HG03558 (cell line): ENCODE results near the gene TXNRD2.

Experiments
- ATAC-seq: cut with Tn5 transposase; IDR thresholded peaks from one replicate; pipeline ENCODE4 v1.9.1; 2021; ENCODE audit warnings: moderate number of reproducible peaks; ENCODE audit not compliant: unreplicated experiment; ENCODE audit errors: extremely low read depth

TXNRD2 gene

DNA sequence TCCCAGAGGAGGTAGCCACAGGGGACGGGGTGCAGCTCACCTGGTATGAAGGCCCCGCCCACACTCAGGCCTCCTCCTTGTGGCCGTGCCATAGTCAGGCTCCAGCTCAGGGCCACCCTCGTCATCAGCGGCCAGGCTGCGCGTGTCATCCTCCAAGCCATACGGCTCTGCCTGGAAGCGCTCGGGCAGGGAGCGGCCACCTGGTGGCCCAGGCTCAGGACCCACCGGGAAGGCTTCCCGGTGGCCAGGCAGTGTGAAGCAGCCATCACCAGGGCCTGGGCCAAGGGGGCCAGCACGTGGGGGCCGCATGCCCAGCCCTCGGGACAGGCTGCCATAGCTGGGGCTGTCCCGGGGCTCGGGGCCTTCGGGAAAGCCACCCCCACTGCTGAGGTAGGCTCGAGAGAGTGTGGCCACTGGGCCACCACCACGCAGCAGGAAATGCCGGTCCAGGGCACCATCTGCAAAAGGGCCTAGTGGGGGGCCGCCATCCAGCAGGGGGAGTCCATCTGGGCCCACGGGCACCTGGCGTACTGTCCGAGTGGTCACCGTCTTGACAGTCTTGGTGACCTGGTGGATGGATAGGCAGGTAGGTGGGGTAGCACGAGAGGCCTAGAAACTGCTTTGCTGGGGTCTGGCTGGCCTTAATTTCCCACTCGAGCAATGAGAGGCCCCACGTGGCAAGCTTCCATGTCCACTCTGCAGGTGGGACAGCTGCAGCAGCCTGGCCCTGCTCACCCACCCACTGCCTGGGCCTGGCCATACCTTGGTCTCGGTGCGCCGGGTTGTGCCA is 39.7 kb upstream of the TXNRD2 start:
- ATAC-seq, result no peak

DNA sequence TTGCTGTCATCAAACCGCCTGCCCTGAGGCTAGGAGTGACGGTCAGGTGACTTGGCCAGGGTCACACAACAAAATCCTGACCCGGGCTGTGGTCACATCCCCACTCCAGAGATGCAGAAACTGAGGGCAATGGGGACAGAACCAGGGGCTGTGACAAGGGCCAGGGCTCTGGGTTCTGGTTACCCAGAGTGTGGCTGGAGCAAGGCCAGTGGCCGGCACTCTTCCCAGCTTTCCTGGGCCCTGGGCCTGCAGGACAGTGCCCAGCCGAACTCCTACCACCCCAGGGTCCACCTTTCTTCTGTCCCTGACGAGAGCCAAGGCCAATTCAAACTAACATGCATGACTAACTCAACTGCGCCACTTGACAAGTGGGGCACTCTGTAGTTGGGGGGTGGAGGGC is 39.1 kb upstream of the TXNRD2 start:
- no peak for ATAC-seq

DNA sequence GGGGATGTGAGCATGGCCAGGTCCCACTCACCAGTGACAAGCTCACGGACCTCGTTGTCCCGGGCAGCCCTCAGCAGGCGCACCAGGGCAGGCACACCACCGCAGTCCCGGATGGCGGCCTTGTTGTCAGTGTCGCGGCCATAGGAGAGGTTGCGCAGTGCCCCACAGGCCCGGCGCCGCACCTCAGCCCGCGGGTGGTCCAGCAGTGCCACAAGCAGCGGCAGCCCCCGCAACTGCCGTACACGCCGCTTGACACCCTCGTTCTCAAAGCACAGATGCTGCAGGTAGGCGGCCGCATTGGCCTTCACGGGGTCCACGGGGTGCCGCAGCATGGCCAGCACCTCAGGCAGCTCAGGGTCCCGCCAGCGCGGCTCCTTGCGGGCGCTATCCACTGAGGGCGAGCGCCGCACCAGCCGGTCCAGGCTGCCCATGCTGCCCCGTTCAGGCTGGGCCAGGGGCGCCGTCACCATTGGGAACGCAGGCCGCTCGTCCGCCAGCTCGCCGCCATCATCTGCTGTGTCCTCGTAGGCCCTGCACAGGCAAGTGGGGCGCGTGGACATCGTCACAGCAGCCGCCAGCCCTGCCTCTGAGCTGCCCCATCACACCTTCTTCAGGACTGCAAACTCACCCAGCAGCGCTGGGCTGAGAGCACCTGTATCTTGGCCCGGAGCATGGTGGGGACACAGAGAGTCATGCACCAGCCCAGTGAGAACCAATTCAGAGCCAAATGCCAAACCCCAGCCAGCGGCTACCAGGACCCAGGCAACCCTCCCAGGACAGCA is 38.3 kb upstream of the TXNRD2 start:
- no peak for ATAC-seq

DNA sequence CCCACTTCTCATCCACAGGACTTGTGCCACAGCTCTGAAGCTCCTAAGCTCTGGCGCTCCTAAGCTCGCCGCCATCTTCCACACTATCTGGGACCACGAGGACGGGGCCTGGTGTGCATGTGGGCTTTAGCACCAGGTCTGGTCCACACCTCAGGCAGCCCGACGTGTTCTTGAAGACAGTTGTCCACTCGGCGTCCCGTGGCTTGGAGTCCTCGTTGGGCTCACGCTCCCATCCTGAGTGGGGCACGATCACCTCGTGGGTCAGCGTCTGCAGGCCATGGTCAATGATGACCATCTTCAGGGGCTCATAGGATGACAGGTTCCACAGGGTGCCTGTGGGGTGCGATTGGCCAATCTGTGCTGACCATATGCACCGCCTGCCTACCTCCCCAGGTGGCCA is 37.1 kb upstream of the TXNRD2 start:
- ATAC-seq, result no peak

DNA sequence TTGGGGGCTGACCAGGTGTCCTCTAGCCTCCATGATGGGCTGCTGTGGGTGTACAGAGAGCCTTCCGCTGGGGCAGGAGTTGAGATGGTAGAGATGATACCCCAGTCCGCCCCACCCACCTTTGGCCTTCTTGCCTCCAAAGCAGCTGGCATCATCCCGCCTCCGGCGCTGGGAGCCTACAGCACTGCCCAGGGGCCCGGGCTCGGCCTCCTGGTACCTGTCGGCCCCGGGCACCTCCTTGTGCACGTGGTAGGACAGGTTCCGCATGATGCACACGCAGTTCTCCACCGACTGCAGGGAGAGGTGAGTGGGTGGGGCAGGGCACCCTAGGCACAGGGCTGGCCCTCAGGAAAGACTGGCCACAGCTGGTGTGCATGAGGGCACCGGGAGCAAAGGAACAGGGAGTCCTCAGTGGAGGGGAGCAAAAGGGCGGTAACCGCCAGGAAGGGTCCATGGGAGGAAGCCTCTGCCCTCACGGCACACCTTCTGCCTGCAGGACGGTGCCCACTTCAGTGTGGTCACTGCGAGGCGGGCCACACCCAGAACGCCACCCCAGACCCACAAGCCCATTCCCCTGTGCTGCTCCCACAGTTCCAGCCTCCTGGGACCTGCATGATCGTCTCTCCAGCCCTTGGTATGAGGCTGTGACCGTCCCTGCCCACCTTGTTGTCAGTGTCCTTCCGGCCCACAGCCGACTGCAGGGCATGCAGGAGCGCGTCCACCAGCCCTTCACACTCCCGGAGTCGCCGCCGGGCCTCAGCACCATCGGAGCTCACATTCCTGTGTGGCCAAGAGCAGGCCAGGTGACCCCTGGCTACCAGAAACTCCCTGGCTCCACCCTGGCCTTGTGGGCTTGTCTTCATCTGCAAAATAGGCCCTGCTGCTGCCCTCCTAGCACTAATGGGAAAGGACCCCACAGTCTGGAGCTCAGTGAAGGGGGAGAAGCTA is 36.0 kb upstream of the TXNRD2 start:
- no peak for ATAC-seq

DNA sequence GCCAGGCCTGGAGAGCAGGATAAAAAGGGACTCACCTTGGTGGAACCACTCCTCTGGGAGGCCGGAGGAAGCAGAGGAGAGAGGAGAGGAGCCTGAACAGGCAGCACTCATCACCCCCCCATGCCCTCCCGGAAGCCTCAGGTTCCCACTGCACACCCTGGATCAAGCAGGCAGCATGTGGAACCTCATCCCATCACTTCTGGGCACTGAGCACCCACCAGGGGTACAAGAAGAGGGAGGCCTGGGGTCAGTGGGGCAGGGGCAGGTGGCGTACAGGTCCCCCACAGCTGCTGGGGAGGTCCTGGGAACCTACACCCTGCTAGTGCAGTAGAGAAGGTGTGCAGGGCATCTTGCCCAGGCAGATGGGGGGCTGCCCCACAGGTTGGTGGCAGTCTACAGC is 35.1 kb upstream of the TXNRD2 start:
- no peak for ATAC-seq

DNA sequence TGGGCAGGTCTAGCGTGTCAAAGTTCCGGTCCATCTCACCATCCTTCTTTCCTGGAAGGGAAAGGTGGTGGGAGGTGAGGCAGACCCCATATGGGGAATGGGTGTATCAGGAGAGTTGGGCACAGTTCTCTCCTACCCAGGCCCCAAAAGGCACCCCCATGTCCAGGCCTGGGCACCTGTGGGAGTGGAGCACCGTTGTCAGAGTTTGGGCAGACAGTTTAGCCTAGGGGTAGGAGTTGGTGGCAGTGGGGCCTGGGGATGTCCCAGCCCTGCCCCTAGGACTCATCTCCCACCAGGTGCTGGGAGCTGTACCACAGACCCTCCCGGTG is 34.1 kb upstream of the TXNRD2 start:
- no peak for ATAC-seq

DNA sequence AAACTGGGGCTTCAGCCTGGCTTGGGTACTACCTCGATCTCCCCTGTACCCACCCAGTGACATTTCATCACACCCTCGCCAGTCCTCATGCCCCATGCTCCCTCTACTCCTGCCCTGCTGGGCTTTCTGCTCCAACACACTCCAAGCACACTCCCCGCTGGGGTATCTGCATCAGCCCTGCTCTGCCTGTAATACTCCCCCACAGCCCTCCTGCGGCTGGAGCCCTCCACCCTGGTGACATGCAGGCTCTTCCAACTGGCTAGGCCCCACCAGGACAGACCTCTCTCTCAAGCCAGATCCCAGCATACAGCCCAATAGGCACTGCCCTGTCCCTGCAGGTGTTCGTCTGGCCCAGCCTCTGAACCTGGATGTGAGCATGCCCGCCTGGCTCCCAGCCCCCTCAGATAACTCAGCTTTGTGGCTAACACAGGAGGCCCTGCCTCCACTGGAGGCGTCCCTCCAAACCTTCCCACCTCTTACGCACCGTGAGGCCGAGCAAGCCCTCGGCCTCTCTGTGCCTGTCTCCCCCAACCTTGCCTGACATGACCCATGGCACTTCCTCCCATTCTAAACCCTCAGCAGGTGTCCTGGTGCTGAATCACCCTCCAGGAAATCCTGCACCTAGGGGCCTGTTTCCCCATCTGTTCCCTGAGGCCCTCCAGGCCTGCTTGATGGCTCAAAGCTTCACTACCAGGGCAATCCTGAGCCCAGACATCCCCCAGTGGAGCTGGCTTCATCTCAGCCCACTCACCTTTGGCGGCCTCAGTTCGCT is 33.5 kb upstream of the TXNRD2 start:
- ATAC-seq, result no peak

DNA sequence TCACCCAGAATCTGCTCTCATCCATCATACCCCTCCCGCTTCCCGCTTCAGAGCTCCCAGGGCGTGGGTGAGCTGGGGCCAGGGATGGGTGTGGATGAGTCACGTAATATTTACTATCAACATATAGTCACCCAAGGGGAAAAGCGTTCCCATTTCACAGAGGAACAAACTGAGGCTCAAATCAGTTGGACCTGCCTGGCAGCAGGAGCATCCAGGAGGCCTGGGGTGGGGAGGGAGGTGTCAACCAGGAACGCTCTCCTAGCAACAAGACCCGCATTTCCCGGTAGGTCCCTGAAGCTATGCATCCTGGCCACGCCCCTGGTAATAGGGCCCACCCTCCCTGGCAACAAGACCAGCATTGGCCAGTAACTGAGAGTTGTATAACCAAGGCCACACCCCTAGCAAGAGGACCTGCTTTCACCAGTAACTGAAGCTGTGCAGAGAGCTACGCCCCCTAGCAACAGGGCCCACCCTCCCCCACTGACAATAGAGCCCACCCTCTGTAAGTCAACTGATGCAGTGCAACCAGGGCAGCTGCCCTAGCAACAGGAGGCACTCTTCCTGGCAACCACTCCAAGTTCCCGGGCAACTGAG is 32.7 kb upstream of the TXNRD2 start:
- ATAC-seq, result no peak

DNA sequence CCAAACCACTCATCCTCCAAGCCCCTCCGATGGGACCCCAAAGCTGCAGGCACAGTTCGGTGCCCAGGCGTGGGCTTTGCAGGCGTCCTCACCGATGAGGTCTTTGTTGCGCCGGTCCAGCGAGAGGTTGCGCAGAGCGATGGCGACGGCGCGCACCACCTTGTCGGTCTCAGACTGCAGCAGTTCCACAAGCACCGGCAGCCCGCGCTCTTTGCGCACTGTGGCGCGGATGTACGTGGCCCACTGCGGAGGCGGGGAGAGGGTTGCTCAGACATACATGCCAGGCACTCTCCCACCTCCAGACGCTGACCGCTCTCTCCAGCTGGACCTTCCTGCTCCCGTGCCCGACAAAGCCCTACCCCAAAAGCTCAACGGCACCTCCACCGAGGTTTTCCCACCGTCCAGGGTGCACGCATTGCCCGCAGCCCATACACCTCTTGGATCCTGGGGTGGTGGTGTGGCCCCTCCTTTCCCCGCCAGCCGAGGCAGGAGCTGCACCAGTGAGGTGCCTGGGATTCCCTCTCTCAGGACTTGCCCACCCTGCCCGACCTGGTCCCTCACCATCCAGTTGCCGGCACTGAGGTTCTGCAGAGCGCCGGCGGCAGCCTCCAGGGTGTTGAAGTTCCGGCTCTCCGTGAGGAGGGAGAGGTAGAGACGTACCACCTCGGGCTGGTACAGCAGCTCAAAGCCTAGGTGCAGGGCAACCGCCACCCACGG is 32.1 kb upstream of the TXNRD2 start:
- no peak for ATAC-seq

DNA sequence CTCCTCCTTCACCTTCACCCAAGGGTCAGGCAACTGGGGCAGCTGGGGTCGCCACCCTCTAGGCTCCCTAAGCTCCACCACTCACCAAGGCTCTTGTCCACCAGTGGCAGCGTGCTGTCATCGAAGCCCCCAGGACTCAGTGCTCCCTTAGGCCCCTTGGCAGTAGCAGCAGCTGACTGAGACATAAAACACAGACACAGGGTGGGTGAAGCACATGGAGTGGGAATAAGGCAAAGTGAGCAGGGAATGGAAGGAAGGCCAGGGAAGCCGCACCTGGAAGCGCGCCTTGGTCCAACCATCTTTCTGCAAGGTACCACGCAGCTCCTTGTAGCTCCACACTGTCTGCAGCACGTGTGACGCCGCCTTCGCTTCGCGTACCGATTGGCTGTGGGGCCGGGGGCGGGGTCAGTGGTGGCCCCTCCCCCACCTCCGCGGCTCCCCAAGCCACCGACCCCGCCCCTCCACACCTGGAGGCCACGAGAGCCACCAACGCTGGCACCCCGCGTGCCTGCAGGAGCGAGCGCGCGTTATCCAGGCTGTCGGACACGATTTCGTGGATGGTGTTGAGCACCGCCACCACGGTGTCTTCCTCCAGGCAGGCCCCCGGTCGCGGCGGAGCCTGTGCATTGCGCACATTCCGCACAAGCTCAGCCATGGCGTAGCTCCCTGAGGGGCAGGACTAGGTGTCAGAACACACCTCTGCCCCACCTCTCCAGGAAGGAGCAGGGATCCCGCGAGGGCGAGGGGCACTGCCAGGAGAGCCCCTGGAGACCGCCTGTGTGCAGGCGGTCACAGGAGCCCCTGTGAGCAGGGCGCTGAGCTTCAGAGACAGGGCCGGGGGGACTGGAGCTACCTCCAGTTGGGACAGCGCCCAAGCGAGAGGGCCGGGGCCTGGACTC is 31.3 kb upstream of the TXNRD2 start:
- no peak for ATAC-seq

DNA sequence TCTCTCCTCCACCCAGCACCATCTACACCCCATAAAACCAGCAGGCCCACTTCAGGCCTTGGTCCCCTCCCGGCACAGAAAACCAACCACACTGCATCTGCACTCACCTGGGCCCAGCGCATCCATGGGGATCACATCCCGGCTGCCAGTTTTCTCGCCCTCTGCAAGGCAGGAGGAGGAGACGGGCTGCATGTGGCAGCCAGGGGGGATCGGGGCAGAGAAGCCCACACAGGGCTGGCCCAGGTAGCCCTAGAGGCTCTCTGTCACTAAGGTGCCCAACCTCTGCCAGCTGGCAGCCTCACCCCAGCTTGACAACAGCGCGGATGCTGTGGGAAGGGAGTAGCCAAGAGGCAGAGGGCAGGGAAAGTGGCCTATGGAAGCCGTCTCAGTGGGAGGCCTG is 30.6 kb upstream of the TXNRD2 start:
- ATAC-seq, result no peak

DNA sequence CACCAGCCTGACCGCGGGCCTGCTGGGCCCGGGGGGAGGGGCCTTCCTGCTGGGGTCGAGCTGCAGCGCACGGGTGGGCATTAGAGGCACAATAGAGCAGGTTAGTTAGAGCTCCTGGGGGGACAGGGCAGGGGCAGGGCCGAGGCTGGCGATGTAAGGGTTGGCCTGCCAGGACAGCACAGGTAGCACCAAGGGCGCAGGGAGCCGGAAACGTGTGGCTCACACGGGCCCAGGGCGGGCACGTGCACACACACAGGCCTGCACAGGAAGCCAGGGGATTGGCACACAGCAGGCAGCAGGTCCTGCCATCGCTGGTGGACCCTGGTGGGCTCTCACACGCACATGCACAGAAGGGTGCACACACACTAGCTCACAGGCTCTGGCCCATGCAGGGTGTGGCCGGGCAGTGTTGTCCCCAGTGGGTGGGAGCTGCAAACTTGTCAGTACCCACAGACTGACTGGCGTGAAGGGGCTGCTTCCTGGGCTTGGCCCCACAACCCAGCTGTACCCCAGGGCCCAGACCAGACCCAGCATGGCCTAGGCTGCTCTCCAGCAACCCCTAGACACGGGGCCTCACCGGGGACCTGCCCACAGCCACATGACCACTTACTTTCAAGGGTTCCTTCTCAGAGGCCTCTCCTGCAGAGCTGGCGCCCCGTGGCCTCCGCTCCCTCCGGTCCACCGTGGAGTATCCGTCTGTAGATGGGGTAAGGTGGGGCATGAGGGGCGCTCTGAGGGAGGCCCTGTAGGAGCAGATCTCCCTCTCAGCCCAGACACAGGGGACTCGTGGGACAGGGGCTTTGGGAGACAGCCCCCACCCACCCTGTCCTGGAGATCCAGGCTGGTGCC is 29.9 kb upstream of the TXNRD2 start:
- ATAC-seq, result no peak

DNA sequence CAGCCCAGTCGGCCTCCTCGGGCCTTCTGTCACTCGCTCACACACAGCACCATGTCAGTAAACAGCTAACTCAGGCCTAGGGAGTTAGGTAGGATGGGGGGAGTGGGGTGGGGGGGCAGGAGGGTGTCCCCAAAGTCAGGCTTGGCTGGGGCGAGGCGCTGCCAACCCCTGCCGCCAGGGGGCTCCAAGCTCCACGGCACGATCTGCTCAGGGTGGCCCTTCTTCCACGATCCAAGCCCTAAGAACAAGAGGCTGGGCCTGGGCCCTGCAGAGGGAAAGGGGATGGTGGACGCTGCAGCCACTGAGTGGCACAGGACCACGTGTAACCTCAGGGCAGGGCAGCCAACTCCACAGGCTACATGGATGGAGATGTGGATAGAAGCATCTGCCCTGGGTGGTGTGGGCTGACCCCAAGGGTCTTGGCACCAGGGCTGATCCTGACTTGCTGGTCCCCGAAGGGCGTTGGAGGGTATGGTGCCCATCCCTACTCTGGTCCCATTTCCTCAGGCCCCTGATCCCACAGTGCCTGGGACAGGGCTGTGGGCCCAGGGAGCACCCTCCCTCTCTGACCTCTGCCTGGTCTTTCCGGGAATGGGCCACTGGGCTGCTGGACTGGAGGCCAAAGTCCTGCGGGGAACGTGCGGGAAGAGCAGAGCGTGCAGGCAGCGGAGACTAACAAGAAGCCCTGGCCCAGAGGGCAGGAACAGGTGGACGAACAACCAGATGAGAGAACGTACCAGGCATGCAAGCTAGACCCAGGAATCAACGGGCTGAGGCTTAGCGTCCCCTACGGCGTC is 29.1 kb upstream of the TXNRD2 start:
- no peak for ATAC-seq

DNA sequence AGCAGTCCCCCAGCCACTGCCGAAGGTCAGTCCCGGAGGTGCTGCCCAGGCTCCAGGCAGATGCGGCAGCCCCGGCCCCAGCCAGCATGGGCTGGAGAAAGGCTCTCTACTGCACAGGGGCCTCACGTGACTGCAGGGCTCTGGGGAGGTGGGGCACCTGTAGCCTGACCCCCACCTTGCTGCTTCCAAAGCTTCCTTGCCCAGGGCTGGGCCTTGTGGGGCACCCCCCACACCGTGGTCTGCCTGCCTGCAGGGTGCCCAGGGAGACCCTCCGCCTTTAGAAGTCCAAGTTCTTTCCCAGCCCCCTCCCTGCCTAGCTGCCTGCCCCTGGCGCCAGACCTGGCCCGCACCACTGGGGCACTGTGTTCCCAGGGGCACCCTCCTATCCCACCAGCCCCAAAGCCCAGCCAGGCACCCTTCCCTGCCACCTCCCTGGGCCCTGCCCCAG is 28.4 kb upstream of the TXNRD2 start:
- ATAC-seq, result no peak

DNA sequence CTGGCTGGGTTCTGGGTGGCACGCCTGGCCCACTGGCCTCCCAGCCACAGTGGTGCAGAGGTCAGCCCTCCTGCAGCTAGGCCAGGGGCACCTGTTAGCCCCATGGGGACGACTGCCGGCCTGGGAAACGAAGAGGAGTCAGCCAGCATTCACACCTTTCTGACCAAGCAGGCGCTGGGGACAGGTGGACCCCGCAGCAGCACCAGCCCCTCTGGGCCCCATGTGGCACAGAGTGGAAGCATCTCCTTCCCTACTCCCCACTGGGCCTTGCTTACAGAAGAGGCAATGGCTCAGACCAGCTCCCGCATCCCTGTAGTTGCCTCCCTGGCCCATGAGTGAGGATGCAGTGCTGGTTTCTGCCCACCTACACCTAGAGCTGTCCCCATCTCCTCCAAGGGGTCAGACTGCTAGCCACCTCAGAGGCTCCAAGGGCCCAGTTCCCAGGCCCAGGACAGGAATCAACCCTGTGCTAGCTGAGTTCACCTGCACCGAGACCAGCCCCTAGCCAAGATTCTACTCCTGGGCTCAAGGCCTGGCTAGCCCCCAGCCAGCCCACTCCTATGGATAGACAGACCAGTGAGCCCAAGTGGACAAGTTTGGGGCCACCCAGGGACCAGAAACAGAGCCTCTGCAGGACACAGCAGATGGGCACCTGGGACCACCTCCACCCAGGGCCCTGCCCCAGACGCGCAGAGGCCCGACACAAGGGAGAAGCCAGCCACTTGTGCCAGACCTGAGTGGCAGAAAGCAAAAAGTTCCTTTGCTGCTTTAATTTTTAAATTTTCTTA is 27.7 kb upstream of the TXNRD2 start:
- ATAC-seq, result no peak
